Activated T-cell treated with anti-CD3 and anti-CD28 coated beads, Interleukin-2, amount 50 U/mL, for 24 hours (primary cell): ENCODE measurements around the gene TTR.

Source experiments
- DNase-seq: peaks from one replicate; pipeline ENCODE4 v3.0.0-alpha.2; 2020
- H3K27ac Mint-ChIP-seq: 2 replicates; pipeline ENCODE4 v1.8.0; 2020; ENCODE audit warnings: mild to moderate bottlenecking, mixed read lengths
- H3K27me3 Mint-ChIP-seq: 2 replicates; pipeline ENCODE4 v1.8.0; 2020; ENCODE audit warnings: mixed read lengths
- H3K36me3 Mint-ChIP-seq: 2 replicates; pipeline ENCODE4 v1.8.0; 2020; ENCODE audit warnings: low read depth, mixed read lengths
- H3K4me1 Mint-ChIP-seq: 2 replicates; pipeline ENCODE4 v1.8.0; 2020; ENCODE audit warnings: low read depth, mixed read lengths
- H3K4me3 Mint-ChIP-seq: 2 replicates; pipeline ENCODE4 v1.8.0; 2020; ENCODE audit warnings: mild to moderate bottlenecking, moderate library complexity, mixed read lengths
- H3K9me3 Mint-ChIP-seq: 2 replicates; pipeline ENCODE4 v1.8.0; 2020; ENCODE audit warnings: mixed read lengths

The TTR gene

GRCh38 chr18:31592506-31593157 lies 955 bp downstream of the TTR start:
- H3K9me3 Mint-ChIP-seq: no peaks in the 10 kb centered on the region
- no peaks in the 10 kb centered on the region for H3K4me1 Mint-ChIP-seq
- H3K27ac Mint-ChIP-seq: no peak overlapping the region
- H3K27me3 Mint-ChIP-seq: peaks cover 13% of the 10 kb centered on the region
- no peak overlapping the region for H3K4me3 Mint-ChIP-seq
- DNase-seq: no peak
- no peaks in the 10 kb centered on the region for H3K36me3 Mint-ChIP-seq

GRCh38 chr18:31595121-31595771 lies 3.6 kb downstream of the TTR start:
- H3K9me3 Mint-ChIP-seq: no peaks in the 10 kb centered on the region
- H3K27me3 Mint-ChIP-seq: peaks cover 12% of the 10 kb centered on the region
- DNase-seq: no peak
- no peak overlapping the region for H3K27ac Mint-ChIP-seq
- H3K4me3 Mint-ChIP-seq: no peak overlapping the region
- H3K4me1 Mint-ChIP-seq: no peaks in the 10 kb centered on the region
- no peaks in the 10 kb centered on the region for H3K36me3 Mint-ChIP-seq

DNA sequence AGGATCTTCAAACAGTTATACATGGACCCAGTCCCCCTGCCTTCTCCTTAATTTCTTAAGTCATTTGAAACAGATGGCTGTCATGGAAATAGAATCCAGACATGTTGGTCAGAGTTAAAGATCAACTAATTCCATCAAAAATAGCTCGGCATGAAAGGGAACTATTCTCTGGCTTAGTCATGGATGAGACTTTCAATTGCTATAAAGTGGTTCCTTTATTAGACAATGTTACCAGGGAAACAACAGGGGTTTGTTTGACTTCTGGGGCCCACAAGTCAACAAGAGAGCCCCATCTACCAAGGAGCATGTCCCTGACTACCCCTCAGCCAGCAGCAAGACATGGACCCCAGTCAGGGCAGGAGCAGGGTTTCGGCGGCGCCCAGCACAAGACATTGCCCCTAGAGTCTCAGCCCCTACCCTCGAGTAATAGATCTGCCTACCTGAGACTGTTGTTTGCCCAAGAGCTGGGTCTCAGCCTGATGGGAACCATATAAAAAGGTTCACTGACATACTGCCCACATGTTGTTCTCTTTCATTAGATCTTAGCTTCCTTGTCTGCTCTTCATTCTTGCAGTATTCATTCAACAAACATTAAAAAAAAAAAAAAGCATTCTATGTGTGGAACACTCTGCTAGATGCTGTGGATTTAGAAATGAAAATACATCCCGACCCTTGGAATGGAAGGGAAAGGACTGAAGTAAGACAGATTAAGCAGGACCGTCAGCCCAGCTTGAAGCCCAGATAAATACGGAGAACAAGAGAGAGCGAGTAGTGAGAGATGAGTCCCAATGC lies 4.6 kb downstream of the TTR start:
- Mint-ChIP-seq H3K4me3 (no peak overlapping the region), H3K27me3 (peaks cover 4% of the 10 kb centered on the region), H3K4me1 (no peaks in the 10 kb centered on the region), H3K27ac (no peak overlapping the region), H3K36me3 (no peaks in the 10 kb centered on the region), H3K9me3 (no peaks in the 10 kb centered on the region)
- DNase-seq: no peak

- Mint-ChIP-seq H3K4me3 (no peak overlapping the region), H3K27me3 (no peaks in the 10 kb centered on the region), H3K27ac (no peak overlapping the region), H3K9me3 (no peaks in the 10 kb centered on the region), H3K4me1 (peaks cover under 1% of the 10 kb centered on the region), H3K36me3 (no peaks in the 10 kb centered on the region)
- no peak for DNase-seq
These were observed 6.5 kb downstream of the TTR start for GRCh38 chr18:31598021-31598805.

GRCh38 chr18:31603315-31603714 lies 11.6 kb downstream of the TTR start:
- Mint-ChIP-seq H3K4me3 (no peak overlapping the region), H3K36me3 (no peaks in the 10 kb centered on the region), H3K9me3 (no peaks in the 10 kb centered on the region), H3K4me1 (peaks cover 3% of the 10 kb centered on the region), H3K27me3 (peaks cover 11% of the 10 kb centered on the region), H3K27ac (no peak overlapping the region)
- no peak for DNase-seq

GRCh38 chr18:31606265-31606664 lies 14.6 kb downstream of the TTR start:
- H3K4me3 Mint-ChIP-seq: no peak overlapping the region
- H3K27me3 Mint-ChIP-seq: peaks cover 11% of the 10 kb centered on the region
- H3K36me3 Mint-ChIP-seq: no peaks in the 10 kb centered on the region

DNA sequence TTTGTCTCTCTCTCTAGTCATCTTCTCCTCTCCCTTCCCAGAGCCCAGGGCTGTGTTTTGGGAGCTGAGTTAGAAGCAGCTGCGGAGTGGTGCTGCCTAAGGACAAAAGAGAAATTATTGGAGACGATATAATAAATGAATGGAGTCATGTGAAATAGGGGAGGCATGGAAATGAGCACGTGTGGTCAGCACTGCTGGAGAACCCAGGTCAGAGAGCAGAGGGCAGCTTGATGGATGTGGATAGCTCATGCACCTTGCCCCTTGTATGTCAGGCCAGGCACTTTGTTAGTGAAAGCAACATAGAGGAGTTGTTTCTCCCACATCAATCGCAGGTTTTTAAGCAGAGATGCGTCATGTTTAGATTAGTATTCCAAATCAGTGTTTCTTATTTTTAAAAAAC lies 15.7 kb downstream of the TTR start:
- no peak for DNase-seq
- peaks cover 11% of the 10 kb centered on the region for H3K27me3 Mint-ChIP-seq
- no peak overlapping the region for H3K27ac Mint-ChIP-seq
- no peak overlapping the region for H3K4me3 Mint-ChIP-seq
- H3K4me1 Mint-ChIP-seq: peaks cover 3% of the 10 kb centered on the region
- no peaks in the 10 kb centered on the region for H3K9me3 Mint-ChIP-seq
- no peaks in the 10 kb centered on the region for H3K36me3 Mint-ChIP-seq

More at GRCh38 chr18:31606265-31606664, 14.6 kb downstream of the TTR start:
- Mint-ChIP-seq H3K27ac (no peak overlapping the region), H3K4me1 (peaks cover 3% of the 10 kb centered on the region), H3K9me3 (no peaks in the 10 kb centered on the region)
- DNase-seq: no peak

- Mint-ChIP-seq H3K4me3 (no peak overlapping the region), H3K27me3 (peaks cover 3% of the 10 kb centered on the region), H3K27ac (no peak overlapping the region), H3K36me3 (no peaks in the 10 kb centered on the region), H3K4me1 (no peaks in the 10 kb centered on the region), H3K9me3 (no peaks in the 10 kb centered on the region)
- DNase-seq: no peak
These were observed 18.2 kb downstream of the TTR start for GRCh38 chr18:31609886-31610285.

DNA sequence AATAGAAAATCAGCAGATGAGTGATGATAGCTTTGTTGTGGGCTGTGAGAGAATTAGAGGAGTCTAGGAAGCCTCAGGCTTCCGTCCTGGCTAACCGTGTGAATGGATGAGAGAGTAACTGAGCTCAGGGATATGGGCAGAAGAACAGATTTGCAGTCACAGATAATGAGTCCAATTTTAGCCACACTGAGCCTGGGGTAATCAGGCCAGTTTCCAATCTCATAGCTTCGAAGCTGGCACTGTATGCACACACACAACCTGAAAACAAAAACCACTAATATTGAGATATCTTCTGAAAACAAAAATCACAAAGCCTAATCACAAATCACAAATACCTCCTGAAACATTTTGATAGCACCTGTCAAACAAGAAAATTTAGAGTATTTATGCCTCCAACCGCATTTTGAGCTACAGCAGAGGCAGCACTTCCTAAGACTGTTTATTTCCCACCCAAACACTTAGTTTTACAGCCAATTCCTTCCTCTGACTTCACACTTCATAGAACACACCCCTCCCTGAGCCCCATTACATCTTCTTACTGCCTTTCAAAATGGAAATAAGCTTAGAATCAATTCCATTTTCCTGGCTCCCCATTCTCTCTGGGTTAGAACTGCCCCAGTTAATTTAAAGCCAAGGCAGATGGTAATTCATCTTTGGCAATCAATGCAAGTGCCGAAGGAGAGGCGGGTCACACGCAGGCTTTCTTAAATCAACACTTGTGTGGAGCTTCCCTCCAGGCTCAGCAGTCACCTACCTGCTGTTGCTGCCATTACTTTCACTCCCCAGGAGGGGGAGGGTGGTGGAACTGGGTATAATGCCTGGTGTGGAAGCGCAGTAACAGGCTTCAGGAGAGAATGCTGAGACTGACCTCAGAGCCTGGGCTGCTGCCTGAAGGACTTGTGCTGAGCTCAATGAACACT lies 18.9 kb downstream of the TTR start:
- Mint-ChIP-seq H3K36me3 (no peaks in the 10 kb centered on the region), H3K27me3 (peaks cover 3% of the 10 kb centered on the region), H3K27ac (no peak overlapping the region), H3K9me3 (no peaks in the 10 kb centered on the region), H3K4me3 (no peak overlapping the region), H3K4me1 (no peaks in the 10 kb centered on the region)
- no peak for DNase-seq

DNA sequence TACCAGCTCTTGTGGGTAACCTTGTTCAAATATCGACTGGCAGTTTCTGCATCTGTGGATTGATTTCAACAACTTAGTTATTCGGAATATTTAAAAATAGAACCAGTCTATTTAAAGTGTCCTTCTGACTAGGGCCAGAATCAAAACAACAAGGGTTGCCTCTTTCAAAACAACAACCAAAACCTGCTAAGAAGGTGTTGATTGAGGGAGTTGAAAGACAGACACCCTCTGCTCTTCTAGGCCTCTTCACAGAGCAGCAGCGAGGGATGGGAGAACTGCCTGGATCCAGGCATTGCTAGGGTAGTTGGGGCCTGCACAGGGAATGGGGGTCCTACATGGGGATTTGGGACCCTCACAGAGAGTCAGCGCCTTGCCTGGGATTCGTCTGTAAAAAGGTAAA lies 19.8 kb downstream of the TTR start:
- H3K4me3 Mint-ChIP-seq: no peak overlapping the region

DNA sequence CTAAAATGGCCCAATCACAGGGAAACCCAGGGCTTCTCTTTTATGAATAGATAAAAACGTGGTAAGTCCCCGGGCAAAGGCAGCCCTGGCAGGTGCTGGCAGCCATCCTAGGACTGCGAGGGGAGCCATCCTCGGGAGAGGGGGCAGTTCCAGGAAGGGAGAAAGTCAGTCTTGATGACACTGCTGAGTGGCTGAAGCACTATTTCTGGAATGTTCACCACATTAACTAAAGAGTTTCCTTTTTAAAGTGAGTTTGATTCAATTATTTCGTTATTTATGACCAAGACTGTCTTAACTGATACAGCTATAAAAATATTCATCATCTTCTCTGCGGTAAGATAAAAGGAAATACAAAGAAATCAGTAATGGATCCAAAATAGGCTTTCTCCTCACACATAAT lies 20.4 kb downstream of the TTR start:
- Mint-ChIP-seq H3K4me3 (no peak overlapping the region), H3K27me3 (peaks cover 3% of the 10 kb centered on the region), H3K36me3 (no peaks in the 10 kb centered on the region), H3K27ac (no peak overlapping the region), H3K9me3 (no peaks in the 10 kb centered on the region), H3K4me1 (no peaks in the 10 kb centered on the region)
- no peak for DNase-seq

More for the DNA sequence above, 19.8 kb downstream of the TTR start:
- no peak for DNase-seq
- no peaks in the 10 kb centered on the region for H3K36me3 Mint-ChIP-seq
- H3K27me3 Mint-ChIP-seq: peaks cover 3% of the 10 kb centered on the region
- no peak overlapping the region for H3K27ac Mint-ChIP-seq
- no peaks in the 10 kb centered on the region for H3K9me3 Mint-ChIP-seq
- H3K4me1 Mint-ChIP-seq: no peaks in the 10 kb centered on the region

DNA sequence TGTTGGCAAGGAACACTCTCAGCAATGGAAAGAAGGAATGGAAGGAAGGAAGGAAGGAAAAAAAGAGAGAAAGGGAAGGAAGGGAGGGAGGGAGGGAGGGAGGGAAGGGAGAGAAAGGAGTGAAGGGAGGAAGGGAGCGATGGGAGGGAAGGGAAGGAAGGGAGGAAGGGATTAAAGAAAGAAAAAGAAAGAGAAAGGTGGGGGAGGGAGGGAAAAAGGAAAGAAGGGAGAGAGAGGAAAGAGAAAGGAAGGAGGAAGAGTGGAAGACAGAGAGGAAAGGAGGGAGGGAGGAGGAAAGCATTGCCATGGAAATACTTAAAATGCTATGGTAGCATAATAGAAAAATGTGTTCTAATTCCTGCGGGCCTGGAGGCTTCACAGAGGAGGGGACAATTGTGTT lies 22.4 kb downstream of the TTR start:
- Mint-ChIP-seq H3K27me3 (no peaks in the 10 kb centered on the region), H3K9me3 (no peaks in the 10 kb centered on the region), H3K4me3 (no peak overlapping the region), H3K27ac (no peak overlapping the region), H3K36me3 (no peaks in the 10 kb centered on the region), H3K4me1 (no peaks in the 10 kb centered on the region)
- no peak for DNase-seq

- DNase-seq: no peak
- Mint-ChIP-seq H3K9me3 (no peaks in the 10 kb centered on the region), H3K4me3 (no peak overlapping the region), H3K27ac (no peak overlapping the region), H3K36me3 (no peaks in the 10 kb centered on the region), H3K4me1 (no peaks in the 10 kb centered on the region), H3K27me3 (no peaks in the 10 kb centered on the region)
These were observed 24.9 kb downstream of the TTR start for GRCh38 chr18:31616586-31616985.
